GM23338 (cell line): ENCODE measurements around the gene IDH3A. TPM values are rescaled to one million over a fixed set of nuclear protein-coding genes. Genes with fewer than 3 reads are reported as not detected.

Experiments
- ATAC-seq: fragments of 200-7000 bp; cut with Tn5 transposase; 3 replicates; pipeline ENCODE4 v1.9.1; 2020
- DNase-seq: peaks from one replicate; pipeline ENCODE4 v3.0.0-alpha.2; 2015; ENCODE audit warnings: low spot score
- H2AFZ ChIP-seq: fragments of 200-600 bp; sonication (generic); 2 replicates; pipeline ENCODE4 v1.8.0; 2016; ENCODE audit warnings: antibody characterized with exemption, mild to moderate bottlenecking, moderate library complexity
- H3F3A ChIP-seq: fragments of 200-600 bp; sonication (generic); replicated peaks from 2 replicates; pipeline ENCODE4 v1.8.0; 2017; ENCODE audit warnings: antibody characterized with exemption, mixed run types, low read depth
- H3K27ac ChIP-seq: fragments of 200-600 bp; sonication (generic); 2 replicates; pipeline ENCODE4 v1.6.1; 2016; ENCODE audit warnings: low read depth
- H3K27me3 ChIP-seq: fragments of 200-600 bp; sonication (generic); 2 replicates; pipeline ENCODE4 v1.8.0; 2016; ENCODE audit warnings: mild to moderate bottlenecking, mixed run types, moderate library complexity; ENCODE audit not compliant: insufficient read depth
- H3K36me3 ChIP-seq: fragments of 200-600 bp; sonication (generic); 2 replicates; pipeline ENCODE4 v1.8.0; 2016; ENCODE audit warnings: mild to moderate bottlenecking; ENCODE audit not compliant: insufficient read depth
- H3K4me1 ChIP-seq: fragments of 200-600 bp; sonication (generic); 2 replicates; pipeline ENCODE4 v1.8.0; 2016; ENCODE audit warnings: mild to moderate bottlenecking, moderate library complexity; ENCODE audit not compliant: insufficient read depth
- H3K4me2 ChIP-seq: fragments of 200-600 bp; sonication (generic); 2 replicates; pipeline ENCODE4 v1.7.1; 2017; ENCODE audit warnings: mixed run types
- H3K4me3 ChIP-seq: fragments of 200-600 bp; sonication (generic); 2 replicates; pipeline ENCODE4 v1.6.1; 2016; ENCODE audit warnings: mixed run types
- H3K79me2 ChIP-seq: fragments of 200-600 bp; sonication (generic); replicated peaks from 2 replicates; pipeline ENCODE4 v1.8.0; 2017; ENCODE audit warnings: mild to moderate bottlenecking; ENCODE audit not compliant: insufficient read depth
- H3K9me2 ChIP-seq: fragments of 200-600 bp; sonication (generic); 2 replicates; pipeline ENCODE4 v1.8.0; 2017; ENCODE audit not compliant: insufficient read depth
- H4K20me1 ChIP-seq: fragments of 200-600 bp; sonication (generic); replicated peaks from 2 replicates; pipeline ENCODE4 v1.8.0; 2017; ENCODE audit warnings: mild to moderate bottlenecking; ENCODE audit not compliant: insufficient read depth
- H3K27ac Mint-ChIP-seq: 2 replicates; pipeline ENCODE4 v1.8.0; 2020; ENCODE audit warnings: inconsistent platforms, mild to moderate bottlenecking, moderate library complexity, mixed read lengths
- H3K27me3 Mint-ChIP-seq: 3 replicates; pipeline ENCODE4 v1.8.0; 2022; ENCODE audit warnings: low read depth, mild to moderate bottlenecking, moderate library complexity, mixed read lengths, inconsistent platforms; ENCODE audit not compliant: insufficient read depth, poor library complexity
- H3K36me3 Mint-ChIP-seq: 3 replicates; pipeline ENCODE4 v1.8.0; 2021; ENCODE audit warnings: low read depth, mild to moderate bottlenecking, inconsistent platforms, moderate library complexity, mixed read lengths
- H3K4me1 Mint-ChIP-seq: 3 replicates; pipeline ENCODE4 v1.8.0; 2020; ENCODE audit warnings: mild to moderate bottlenecking, inconsistent platforms, mixed read lengths
- H3K4me3 Mint-ChIP-seq: 3 replicates; pipeline ENCODE4 v1.8.0; 2021; ENCODE audit warnings: moderate library complexity, mild to moderate bottlenecking, inconsistent platforms, mixed read lengths
- H3K9me3 Mint-ChIP-seq: 3 replicates; pipeline ENCODE4 v1.8.0; 2020; ENCODE audit warnings: moderate library complexity, mild to moderate bottlenecking, inconsistent platforms, mixed read lengths
- CREB1 ChIP-seq: fragments of 250-450 bp; sonication (Bioruptor Pico); IDR thresholded peaks from 2 replicates; pipeline ENCODE4 v1.5.0; 2020; ENCODE audit warnings: low read depth, mild to moderate bottlenecking, moderate library complexity
- ETS1 ChIP-seq: IDR thresholded peaks from 2 replicates; pipeline ENCODE4 v1.6.1; 2016; ENCODE audit warnings: antibody characterized with exemption
- EZH2 ChIP-seq: fragments of 200-600 bp; sonication (generic); IDR thresholded peaks from one replicate; pipeline ENCODE4 v1.8.0; 2017; ENCODE audit warnings: antibody characterized with exemption, mild to moderate bottlenecking, low read depth; ENCODE audit not compliant: unreplicated experiment
- EZH2phosphoT487 ChIP-seq: fragments of 200-600 bp; sonication (generic); IDR thresholded peaks from one replicate; pipeline ENCODE4 v1.8.1; 2018; ENCODE audit warnings: antibody characterized with exemption; ENCODE audit not compliant: unreplicated experiment
- JUNB ChIP-seq: IDR thresholded peaks from one replicate; pipeline ENCODE4 v1.6.1; 2016; ENCODE audit warnings: antibody characterized with exemption; ENCODE audit not compliant: unreplicated experiment
- NANOG ChIP-seq: IDR thresholded peaks from 2 replicates; pipeline ENCODE4 v1.6.1; 2016; ENCODE audit warnings: antibody characterized with exemption, borderline replicate concordance
- POLR2AphosphoS5 ChIP-seq: IDR thresholded peaks from 2 replicates; pipeline ENCODE4 v1.6.1; 2016; ENCODE audit warnings: antibody characterized with exemption, low read depth
- REST ChIP-seq: IDR thresholded peaks from one replicate; pipeline ENCODE4 v1.6.1; 2018; ENCODE audit warnings: antibody characterized with exemption; ENCODE audit not compliant: unreplicated experiment
- STAT1 ChIP-seq: IDR thresholded peaks from one replicate; pipeline ENCODE4 v1.6.1; 2016; ENCODE audit warnings: antibody characterized with exemption; ENCODE audit not compliant: unreplicated experiment
- ZNF114 ChIP-seq: fragments of 250-450 bp; sonication (Bioruptor Pico); IDR thresholded peaks from 2 replicates; pipeline ENCODE4 v1.5.0; 2020; ENCODE audit warnings: mild to moderate bottlenecking, moderate library complexity
- ZNF331 ChIP-seq: fragments of 250-450 bp; sonication (Bioruptor Pico); IDR thresholded peaks from 2 replicates; pipeline ENCODE4 v1.5.0; 2020; ENCODE audit warnings: low read depth, mild to moderate bottlenecking, moderate library complexity
- polyA plus RNA-seq: library from polyadenylated mRNA; unstranded; fragments of >200 nt; fragmentation: Nextera tagmentation; extraction: Ambion mirVana; gene quantifications from 2 replicates; pipeline ENCODE4 v1.2.1, GENCODE V29; 2016
- total RNA-seq: library from RNA; depleted of rRNA; stranded (reverse); fragments of >200 nt; shearing (Covaris generic); gene quantifications from 2 replicates; pipeline ENCODE4 v1.2.3, GENCODE V29; 2014
- TF ChIP-seq, protein P1 (sequence below): fragments of 250-450 bp; sonication (Bioruptor Pico); IDR thresholded peaks from 2 replicates; pipeline ENCODE4 v1.5.0; 2020; ENCODE audit warnings: mild to moderate bottlenecking, moderate library complexity
- TF ChIP-seq, protein P2 (sequence below), 2 experiments: fragments of 200-600 bp in 1 of 2; sonication (generic) in 1 of 2; conservative IDR thresholded peaks; 2 replicates each; pipeline versions ENCODE4 v1.5.1 to v1.6.1; 2016 to 2017; ENCODE audit warnings: antibody characterized with exemption in 2 of 2, low read depth in 2 of 2, mild to moderate bottlenecking in 2 of 2, moderate library complexity in 1 of 2

The IDH3A gene
- total and polyA plus RNA-seq, 2 experiments from 2014 or later: 24.1 to 41.6 TPM

DNA sequence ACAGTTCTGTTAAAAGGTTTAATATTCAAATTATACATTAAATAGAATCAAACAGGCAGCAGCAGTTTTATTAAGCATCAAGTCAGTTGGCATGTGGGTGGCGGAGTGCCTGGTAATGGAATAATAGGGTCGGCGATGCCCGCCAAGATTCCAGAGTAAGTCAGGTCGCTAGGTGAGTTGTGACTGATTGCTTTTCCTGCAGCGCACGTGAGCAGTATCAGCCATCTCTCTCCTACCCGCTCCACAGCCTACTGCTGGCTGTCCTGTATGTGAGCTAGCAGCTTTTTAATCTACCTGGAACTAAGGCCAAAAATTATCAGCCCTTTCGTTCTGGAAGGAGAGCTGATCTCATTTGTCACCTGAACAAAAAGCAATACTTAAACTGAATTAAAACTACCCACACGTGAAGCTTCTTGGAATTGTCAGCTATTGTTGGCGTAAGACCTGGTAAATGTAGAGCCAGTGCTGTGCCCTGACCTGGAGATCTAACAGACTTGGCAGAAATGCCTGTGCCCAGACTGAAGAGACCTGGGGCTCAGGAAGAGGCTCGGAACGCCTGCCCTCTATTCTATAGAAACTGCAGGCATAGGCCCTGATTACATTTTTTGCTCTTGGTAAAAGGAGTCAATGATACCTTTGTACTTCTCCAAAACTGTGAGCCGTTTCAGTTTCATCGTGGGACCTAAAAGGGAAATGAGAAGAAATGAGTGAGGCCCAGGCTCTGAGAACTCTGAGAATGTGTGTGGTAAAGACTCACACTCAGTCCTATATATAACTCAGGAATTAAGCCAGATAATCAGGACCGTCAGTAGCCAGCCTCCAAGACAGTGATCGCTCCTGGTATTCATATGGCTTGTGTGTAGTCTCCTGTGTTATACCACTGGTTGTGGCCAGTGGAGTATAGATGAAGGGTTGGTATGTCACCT lies 21.9 kb downstream of the IDH3A start:
- no peak overlapping the region for H3K4me3 Mint-ChIP-seq
- H3K4me3 ChIP-seq: no peak overlapping the region
- H3K36me3 ChIP-seq: peaks cover 16% of the 10 kb centered on the region
- H3K79me2 ChIP-seq: no peaks in the 10 kb centered on the region
- no peaks in the 10 kb centered on the region for H3K4me1 Mint-ChIP-seq
- peaks cover 4% of the 10 kb centered on the region for H3K27me3 Mint-ChIP-seq
- H2AFZ ChIP-seq: no peak overlapping the region
- H3K27me3 ChIP-seq: no peaks in the 10 kb centered on the region
- H3K4me1 ChIP-seq: no peaks in the 10 kb centered on the region
- H3K4me2 ChIP-seq: no peak overlapping the region
- peaks cover 44% of the 10 kb centered on the region for H3K36me3 Mint-ChIP-seq
- ATAC-seq (no peak), DNase-seq (no peak)
- no peaks in the 10 kb centered on the region; the same call in 1 of the 2 replicates for H4K20me1 ChIP-seq
- H3K9me2 ChIP-seq: no peaks in the 10 kb centered on the region
- TF ChIP-seq ETS1: no peak
- no peak for TF ChIP-seq REST
- TF ChIP-seq JUNB: no peak
- TF ChIP-seq EZH2: no peak
- TF ChIP-seq, protein P1, sequence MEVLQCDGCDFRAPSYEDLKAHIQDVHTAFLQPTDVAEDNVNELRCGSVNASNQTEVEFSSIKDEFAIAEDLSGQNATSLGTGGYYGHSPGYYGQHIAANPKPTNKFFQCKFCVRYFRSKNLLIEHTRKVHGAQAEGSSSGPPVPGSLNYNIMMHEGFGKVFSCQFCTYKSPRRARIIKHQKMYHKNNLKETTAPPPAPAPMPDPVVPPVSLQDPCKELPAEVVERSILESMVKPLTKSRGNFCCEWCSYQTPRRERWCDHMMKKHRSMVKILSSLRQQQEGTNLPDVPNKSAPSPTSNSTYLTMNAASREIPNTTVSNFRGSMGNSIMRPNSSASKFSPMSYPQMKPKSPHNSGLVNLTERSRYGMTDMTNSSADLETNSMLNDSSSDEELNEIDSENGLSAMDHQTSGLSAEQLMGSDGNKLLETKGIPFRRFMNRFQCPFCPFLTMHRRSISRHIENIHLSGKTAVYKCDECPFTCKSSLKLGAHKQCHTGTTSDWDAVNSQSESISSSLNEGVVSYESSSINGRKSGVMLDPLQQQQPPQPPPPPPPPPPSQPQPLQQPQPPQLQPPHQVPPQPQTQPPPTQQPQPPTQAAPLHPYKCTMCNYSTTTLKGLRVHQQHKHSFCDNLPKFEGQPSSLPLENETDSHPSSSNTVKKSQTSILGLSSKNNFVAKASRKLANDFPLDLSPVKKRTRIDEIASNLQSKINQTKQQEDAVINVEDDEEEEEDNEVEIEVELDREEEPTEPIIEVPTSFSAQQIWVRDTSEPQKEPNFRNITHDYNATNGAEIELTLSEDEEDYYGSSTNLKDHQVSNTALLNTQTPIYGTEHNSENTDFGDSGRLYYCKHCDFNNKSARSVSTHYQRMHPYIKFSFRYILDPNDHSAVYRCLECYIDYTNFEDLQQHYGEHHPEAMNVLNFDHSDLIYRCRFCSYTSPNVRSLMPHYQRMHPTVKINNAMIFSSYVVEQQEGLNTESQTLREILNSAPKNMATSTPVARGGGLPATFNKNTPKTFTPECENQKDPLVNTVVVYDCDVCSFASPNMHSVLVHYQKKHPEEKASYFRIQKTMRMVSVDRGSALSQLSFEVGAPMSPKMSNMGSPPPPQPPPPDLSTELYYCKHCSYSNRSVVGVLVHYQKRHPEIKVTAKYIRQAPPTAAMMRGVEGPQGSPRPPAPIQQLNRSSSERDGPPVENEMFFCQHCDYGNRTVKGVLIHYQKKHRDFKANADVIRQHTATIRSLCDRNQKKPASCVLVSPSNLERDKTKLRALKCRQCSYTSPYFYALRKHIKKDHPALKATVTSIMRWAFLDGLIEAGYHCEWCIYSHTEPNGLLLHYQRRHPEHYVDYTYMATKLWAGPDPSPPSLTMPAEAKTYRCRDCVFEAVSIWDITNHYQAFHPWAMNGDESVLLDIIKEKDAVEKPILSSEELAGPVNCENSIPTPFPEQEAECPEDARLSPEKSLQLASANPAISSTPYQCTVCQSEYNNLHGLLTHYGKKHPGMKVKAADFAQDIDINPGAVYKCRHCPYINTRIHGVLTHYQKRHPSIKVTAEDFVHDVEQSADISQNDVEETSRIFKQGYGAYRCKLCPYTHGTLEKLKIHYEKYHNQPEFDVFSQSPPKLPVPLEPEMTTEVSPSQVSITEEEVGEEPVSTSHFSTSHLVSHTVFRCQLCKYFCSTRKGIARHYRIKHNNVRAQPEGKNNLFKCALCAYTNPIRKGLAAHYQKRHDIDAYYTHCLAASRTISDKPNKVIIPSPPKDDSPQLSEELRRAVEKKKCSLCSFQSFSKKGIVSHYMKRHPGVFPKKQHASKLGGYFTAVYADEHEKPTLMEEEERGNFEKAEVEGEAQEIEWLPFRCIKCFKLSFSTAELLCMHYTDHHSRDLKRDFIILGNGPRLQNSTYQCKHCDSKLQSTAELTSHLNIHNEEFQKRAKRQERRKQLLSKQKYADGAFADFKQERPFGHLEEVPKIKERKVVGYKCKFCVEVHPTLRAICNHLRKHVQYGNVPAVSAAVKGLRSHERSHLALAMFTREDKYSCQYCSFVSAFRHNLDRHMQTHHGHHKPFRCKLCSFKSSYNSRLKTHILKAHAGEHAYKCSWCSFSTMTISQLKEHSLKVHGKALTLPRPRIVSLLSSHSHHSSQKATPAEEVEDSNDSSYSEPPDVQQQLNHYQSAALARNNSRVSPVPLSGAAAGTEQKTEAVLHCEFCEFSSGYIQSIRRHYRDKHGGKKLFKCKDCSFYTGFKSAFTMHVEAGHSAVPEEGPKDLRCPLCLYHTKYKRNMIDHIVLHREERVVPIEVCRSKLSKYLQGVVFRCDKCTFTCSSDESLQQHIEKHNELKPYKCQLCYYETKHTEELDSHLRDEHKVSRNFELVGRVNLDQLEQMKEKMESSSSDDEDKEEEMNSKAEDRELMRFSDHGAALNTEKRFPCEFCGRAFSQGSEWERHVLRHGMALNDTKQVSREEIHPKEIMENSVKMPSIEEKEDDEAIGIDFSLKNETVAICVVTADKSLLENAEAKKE (CRISPR knock-in tag): no peak
- no peak for TF ChIP-seq ZNF114 (CRISPR knock-in tag)
- no peak for TF ChIP-seq CREB1 (CRISPR knock-in tag)
- TF ChIP-seq STAT1: no peak
- no peak for TF ChIP-seq EZH2phosphoT487
- TF ChIP-seq, protein P2, sequence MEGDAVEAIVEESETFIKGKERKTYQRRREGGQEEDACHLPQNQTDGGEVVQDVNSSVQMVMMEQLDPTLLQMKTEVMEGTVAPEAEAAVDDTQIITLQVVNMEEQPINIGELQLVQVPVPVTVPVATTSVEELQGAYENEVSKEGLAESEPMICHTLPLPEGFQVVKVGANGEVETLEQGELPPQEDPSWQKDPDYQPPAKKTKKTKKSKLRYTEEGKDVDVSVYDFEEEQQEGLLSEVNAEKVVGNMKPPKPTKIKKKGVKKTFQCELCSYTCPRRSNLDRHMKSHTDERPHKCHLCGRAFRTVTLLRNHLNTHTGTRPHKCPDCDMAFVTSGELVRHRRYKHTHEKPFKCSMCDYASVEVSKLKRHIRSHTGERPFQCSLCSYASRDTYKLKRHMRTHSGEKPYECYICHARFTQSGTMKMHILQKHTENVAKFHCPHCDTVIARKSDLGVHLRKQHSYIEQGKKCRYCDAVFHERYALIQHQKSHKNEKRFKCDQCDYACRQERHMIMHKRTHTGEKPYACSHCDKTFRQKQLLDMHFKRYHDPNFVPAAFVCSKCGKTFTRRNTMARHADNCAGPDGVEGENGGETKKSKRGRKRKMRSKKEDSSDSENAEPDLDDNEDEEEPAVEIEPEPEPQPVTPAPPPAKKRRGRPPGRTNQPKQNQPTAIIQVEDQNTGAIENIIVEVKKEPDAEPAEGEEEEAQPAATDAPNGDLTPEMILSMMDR (conservative IDR thresholded peaks at IDR 0.05; ENCODE audit: low read depth in 2 of 2): no peak
- TF ChIP-seq NANOG: no peak
- TF ChIP-seq ZNF331 (CRISPR knock-in tag): no peak
- TF ChIP-seq POLR2AphosphoS5: no peak
- no peaks in the 10 kb centered on the region for H3F3A ChIP-seq
- no peaks in the 10 kb centered on the region for H3K9me3 Mint-ChIP-seq
- no peak overlapping the region for H3K27ac Mint-ChIP-seq
- H3K27ac ChIP-seq: no peak overlapping the region
